DND-41 (cell line): ENCODE results near the gene IFNL1.

ENCODE experiments used
- EZH2 ChIP-seq: IDR thresholded peaks from 3 replicates; pipeline ENCODE4 v1.6.1; 2012; ENCODE audit warnings: borderline replicate concordance, low read depth, mild to moderate bottlenecking, moderate library complexity, low read length, inconsistent platforms; ENCODE audit not compliant: severe bottlenecking
- TF ChIP-seq, protein P1 (sequence below): IDR thresholded peaks from 2 replicates; pipeline ENCODE4 v1.5.1; 2012; ENCODE audit warnings: borderline replicate concordance, low read length, moderate library complexity, mild to moderate bottlenecking; ENCODE audit not compliant: poor library complexity, severe bottlenecking; ENCODE audit errors: extremely low read depth

- TF ChIP-seq, protein P1, sequence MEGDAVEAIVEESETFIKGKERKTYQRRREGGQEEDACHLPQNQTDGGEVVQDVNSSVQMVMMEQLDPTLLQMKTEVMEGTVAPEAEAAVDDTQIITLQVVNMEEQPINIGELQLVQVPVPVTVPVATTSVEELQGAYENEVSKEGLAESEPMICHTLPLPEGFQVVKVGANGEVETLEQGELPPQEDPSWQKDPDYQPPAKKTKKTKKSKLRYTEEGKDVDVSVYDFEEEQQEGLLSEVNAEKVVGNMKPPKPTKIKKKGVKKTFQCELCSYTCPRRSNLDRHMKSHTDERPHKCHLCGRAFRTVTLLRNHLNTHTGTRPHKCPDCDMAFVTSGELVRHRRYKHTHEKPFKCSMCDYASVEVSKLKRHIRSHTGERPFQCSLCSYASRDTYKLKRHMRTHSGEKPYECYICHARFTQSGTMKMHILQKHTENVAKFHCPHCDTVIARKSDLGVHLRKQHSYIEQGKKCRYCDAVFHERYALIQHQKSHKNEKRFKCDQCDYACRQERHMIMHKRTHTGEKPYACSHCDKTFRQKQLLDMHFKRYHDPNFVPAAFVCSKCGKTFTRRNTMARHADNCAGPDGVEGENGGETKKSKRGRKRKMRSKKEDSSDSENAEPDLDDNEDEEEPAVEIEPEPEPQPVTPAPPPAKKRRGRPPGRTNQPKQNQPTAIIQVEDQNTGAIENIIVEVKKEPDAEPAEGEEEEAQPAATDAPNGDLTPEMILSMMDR = no peak
- TF ChIP-seq EZH2 = no peak
Observed at GRCh38 chr19:39265321-39265916, 30.8 kb upstream of the IFNL1 start.
